Dermis microvascular lymphatic vessel endothelial cell (primary cell): ENCODE results near the gene SPOUT1. TPM values are rescaled to one million over a fixed set of nuclear protein-coding genes. Genes with fewer than 3 reads are reported as not detected.
"Not testable (repeated sequence)": the region's sequence is repeated elsewhere in the genome, so short reads cannot be mapped to it uniquely, and the experiment has no call there.

Experiments
- DNase-seq, 2 donors: peaks; one replicate each; pipeline versions ENCODE4 v3.0.0 to v3.0.0-alpha.2; 2010; ENCODE audit warnings: low read depth in 2 of 2
- total RNA-seq: library from RNA; depleted of rRNA; stranded (reverse); fragments of >200 nt; gene quantifications from 2 replicates; pipeline ENCODE4 v1.2.1, GENCODE V29; 2014

SPOUT1 gene
- total RNA-seq, 1 donor from 2014 or later, result 10.3 TPM

DNA sequence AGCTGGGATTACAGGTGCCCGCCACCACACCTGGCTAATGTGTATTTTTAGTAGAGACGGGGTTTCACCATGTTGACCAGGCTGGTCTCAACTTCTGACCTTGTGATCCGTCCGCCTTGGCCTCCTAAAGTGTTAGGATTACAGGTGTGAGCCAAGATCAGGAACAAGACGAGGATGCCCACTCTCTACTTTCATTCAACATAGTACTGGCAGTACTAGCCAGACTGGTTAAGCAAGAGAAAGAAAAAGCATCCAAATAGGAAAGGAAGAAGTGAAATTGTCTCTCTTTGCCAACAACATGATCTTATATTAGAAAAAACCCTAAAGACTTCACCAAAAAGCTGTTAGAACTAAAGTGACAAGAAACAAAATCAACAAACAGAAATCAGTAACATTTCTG is 18.7 kb downstream of the SPOUT1 start:
- no peak for DNase-seq

- DNase-seq, result no peak
Measured at GRCh38 chr9:128809831-128810230, 19.8 kb downstream of the SPOUT1 start.

DNA sequence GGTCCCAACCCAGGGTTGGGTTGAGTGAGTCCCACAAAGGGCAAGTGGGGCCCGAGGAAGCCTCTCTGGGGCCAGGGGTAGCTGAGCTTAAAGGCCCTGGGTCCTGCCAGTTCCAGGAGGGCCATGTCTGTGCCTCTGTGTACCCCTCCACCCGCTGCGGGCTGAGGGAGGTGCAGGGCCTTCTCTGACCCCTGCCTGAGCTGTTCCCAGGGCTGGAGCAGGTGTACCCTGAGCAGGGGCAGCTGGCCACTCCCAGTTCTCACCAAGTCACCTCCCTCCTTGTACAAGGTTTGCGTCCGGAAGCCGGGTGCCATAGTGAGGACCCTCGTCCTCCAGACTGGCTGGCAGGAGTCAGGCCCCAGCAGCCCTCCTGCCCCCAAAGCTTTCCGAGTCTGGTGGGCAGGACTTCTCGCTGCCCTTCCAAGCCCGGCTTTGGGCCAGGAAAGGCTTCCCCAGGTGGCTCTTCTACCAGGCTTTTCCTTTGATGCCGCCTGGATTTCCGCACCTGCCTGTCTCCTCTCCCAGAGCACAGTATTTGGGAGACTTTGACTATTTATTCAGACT is 20.5 kb downstream of the SPOUT1 start:
- DNase-seq, result no peak

GRCh38 chr9:128808543-128808942 is 21.1 kb downstream of the SPOUT1 start:
- DNase-seq, result no peak

- no peak for DNase-seq
Measured at GRCh38 chr9:128807827-128808226, 21.8 kb downstream of the SPOUT1 start.

- DNase-seq, result no peak
Measured at GRCh38 chr9:128805661-128806060, 23.9 kb downstream of the SPOUT1 start.

DNA sequence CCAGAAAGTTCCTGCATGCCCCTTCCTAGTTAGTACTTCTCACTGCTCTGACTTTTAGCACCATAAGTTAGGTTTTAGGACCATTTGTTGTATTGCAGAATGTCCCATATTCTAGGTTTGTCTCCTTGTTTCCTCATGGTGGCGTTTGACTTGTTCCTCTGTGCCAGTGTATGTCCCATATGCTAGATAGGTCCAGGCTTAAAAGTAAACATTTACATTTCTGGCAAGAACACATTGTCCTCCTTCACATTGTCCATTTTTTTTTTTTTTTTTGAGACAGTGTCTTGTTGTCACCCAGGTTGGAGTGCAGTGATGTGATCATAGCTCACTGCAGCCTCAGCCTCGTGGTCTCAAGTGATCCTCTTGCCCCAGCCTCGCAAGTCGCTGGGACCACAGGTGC is 27.1 kb downstream of the SPOUT1 start:
- DNase-seq, result no peak

- DNase-seq, result no peak
Measured at GRCh38 chr9:128800061-128800460, 29.5 kb downstream of the SPOUT1 start.

GRCh38 chr9:128798896-128799295 is 30.7 kb downstream of the SPOUT1 start:
- DNase-seq, result no peak

DNA sequence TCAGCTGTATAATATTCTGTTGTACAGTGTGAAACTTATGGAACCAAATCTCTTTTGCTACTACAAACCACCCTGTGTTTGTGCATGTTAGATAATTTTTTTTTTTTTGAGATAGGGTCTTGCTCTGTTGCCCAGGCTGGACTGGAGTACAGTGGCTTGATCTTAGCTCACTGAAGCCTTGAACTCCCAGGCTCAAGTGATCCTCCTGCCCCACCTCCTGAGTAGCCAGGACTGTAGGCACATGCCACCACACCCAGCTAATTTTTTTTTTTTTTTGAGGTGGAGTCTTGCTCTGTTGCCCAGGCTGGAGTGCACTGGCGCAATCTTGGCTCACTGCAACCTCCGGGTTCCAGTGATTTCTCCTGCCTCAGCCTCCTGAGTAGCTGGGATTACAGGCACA is 34.6 kb downstream of the SPOUT1 start:
- not testable (repeated sequence) for DNase-seq

DNA sequence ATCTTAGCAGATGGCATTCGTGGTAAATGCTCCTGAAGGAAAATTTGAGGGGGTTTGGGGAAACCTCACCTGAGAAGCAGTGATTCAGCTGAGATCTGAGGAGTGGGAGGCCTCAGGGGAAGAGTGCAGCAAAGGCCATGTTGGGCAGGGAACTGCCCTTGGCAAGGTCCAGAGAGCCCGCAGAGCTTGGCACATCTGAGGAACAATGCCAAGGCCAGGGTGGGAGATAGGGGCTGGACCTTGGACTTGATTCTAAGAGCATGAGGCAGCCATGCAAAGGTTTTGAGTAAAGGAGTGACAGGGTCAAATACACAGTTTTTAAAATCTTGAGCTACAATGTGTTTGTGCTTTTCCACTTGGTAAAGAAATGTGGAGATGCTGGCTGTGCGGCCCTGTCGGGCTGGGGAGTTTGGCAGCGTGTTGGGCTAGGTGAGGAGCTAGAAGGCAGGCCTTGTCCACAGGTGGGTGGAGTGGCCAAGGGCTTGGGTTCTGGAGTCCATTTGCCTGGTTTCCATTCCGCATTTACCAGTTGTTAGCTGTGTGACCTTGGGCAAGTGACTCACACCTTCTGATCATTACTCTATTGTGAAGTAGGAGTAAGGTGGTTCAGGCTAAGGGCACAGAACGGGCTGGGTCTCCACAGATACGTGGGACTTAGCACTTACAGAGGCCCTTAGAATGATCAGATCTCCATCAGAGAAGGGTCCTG is 36.5 kb downstream of the SPOUT1 start:
- no peak for DNase-seq

DNA sequence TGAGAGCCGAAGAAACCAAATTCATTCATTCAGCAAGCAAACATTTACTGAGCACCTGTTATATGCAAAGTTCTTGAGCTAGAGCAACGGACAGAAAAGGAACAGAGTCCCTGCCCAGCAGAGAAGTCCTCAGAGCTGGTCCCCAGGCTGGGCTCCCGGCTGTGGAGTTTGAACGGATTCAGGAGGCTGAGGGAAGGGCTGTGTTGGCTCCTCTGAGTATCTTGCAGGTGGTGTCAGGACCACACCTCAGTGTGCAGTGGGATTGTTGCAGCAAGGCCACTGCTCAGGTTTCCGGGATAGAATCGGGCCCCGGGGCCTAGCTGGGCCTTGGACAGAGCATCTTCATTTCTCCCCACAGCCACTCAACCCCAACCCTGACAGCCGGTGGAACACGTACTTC is 37.5 kb downstream of the SPOUT1 start:
- DNase-seq, result no peak

GRCh38 chr9:128790536-128790935 is 39.1 kb downstream of the SPOUT1 start:
- no peak for DNase-seq

DNA sequence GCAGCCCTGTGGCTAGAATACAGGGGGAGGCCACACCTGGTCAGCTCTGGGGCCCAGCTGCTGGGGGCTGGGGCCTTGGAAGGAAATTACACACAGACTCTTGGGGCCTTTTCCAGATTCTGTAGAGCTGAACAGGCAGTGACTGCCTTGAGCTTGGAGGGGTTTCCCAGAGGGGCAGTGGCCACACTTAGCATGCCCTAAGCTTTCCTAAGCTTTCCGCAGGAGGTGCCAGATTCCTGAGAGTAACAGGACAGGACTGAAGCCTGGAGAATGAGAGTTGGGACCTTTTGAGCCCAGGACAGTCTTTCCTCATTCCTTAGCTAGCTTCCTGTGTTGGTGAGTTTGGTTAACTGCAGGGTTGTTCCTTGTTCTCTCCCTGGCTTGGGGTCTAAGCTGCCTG is 41.1 kb downstream of the SPOUT1 start:
- no peak for DNase-seq

DNA sequence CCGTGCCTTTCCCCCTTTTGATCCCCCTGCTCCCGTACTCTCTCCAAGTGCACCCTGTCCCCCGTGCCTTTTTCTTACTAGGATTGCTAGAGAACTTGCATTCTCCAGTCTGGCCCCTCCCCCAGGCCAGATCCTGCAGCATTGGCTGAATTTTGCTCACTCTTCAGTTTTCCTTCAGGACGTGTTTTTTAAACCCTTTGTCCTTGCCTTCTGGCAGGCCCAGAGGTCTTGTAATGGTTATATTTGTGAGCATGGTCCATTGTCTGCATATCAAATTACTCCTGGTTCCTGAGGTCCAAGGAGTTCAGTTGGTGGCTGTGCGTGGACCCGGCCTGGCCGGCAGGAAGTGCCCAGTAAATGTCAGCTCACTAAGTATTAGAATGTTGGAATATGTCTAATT is 41.9 kb downstream of the SPOUT1 start:
- DNase-seq, result peak in 1 of 2 donors; percentile 18

- peak; percentile 56 to 87 for DNase-seq
Measured at GRCh38 chr9:128786681-128787601, 42.7 kb downstream of the SPOUT1 start, which contains the start of gene TBC1D13. TBC1D13 (plus strand) TSS chr9:128787253; CDS start chr9:128787354, 101 bp downstream.

GRCh38 chr9:128785427-128785826 is 44.2 kb downstream of the SPOUT1 start:
- no peak for DNase-seq

DNA sequence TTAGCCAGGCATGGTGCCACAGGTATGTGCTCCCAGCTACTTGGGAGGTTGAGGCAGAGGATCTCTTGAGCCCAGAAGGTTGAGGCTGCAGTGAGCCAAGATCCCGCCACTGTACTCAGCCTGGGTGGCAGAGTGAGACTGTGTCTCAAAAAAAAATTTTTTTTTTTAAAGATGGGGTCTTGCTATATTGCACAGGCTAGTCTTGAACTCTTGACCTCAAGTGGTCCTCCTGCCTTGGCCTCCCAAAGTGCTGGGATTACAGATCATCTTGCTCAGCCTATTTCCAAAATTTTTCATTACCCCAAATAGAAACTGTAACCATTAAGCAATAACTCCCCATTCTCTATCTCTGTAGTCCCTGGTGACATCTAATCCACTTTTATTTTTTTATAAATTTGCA is 46.9 kb downstream of the SPOUT1 start:
- DNase-seq, result no peak

GRCh38 chr9:128781187-128782070 is 48.2 kb downstream of the SPOUT1 start:
- no peak for DNase-seq

DNA sequence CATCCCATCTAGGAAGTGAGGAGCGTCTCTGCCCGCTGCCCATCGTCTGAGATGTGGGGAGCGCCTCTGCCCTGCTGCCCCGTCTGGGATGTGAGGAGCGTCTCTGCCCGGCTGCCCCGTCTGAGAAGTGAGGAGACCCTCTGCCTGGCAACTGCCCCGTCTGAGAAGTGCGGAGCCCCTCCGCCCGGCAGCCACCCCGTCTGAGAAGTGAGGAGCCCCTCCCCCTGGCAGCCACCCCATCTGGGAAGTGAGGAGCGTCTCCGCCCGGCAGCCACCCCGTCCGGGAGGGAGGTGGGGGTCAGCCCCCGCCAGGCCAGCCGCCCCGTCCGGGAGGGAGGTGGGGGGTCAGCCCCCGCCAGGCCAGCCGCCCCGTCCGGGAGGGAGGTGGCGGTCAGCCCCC is 49.5 kb downstream of the SPOUT1 start:
- DNase-seq, result not testable (repeated sequence)

GRCh38 chr9:128774804-128775203 is 54.8 kb downstream of the SPOUT1 start:
- no peak for DNase-seq
